ENCODE results near the gene DNAJC15.

Gene DNAJC15

GRCh38 chr13:43139921-43140320 is 116.5 kb downstream of the DNAJC15 start:
- TF ChIP-seq, protein P1, sequence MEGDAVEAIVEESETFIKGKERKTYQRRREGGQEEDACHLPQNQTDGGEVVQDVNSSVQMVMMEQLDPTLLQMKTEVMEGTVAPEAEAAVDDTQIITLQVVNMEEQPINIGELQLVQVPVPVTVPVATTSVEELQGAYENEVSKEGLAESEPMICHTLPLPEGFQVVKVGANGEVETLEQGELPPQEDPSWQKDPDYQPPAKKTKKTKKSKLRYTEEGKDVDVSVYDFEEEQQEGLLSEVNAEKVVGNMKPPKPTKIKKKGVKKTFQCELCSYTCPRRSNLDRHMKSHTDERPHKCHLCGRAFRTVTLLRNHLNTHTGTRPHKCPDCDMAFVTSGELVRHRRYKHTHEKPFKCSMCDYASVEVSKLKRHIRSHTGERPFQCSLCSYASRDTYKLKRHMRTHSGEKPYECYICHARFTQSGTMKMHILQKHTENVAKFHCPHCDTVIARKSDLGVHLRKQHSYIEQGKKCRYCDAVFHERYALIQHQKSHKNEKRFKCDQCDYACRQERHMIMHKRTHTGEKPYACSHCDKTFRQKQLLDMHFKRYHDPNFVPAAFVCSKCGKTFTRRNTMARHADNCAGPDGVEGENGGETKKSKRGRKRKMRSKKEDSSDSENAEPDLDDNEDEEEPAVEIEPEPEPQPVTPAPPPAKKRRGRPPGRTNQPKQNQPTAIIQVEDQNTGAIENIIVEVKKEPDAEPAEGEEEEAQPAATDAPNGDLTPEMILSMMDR (IDR thresholded peaks at IDR 0.05; ENCODE audit: insufficient read depth, low read depth, low read length, missing control alignments): no peak
- no peak overlapping the region for H3K4me3 ChIP-seq (ENCODE audit: low read depth, low read length)
- no peak for DNase-seq (ENCODE audit: low read depth)

DNA sequence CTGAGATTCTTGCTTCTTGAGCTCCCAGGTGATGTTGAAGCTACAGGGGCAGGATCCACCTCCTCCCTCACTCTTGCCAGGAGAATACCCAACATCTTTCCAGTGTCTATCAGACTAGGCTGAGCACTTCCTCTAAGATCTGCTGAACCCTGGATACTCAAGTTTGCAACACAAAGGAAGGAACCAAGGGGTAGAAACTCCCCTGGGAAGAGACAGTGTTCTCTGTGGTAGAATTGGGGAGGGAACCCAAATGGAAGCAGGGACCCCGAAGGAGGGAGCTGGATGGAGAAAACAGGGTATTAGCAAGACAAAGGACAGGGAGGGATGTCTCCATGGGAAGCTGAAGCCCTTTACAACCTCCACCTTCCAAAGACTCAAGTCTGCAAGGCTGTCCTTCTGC is 117.6 kb downstream of the DNAJC15 start:
- DNase-seq (ENCODE audit: low read depth): no peak
- no peak overlapping the region for H3K4me3 ChIP-seq (ENCODE audit: low read depth, low read length)
- TF ChIP-seq, protein P1 (IDR thresholded peaks at IDR 0.05; ENCODE audit: insufficient read depth, low read depth, low read length, missing control alignments): no peak

DNA sequence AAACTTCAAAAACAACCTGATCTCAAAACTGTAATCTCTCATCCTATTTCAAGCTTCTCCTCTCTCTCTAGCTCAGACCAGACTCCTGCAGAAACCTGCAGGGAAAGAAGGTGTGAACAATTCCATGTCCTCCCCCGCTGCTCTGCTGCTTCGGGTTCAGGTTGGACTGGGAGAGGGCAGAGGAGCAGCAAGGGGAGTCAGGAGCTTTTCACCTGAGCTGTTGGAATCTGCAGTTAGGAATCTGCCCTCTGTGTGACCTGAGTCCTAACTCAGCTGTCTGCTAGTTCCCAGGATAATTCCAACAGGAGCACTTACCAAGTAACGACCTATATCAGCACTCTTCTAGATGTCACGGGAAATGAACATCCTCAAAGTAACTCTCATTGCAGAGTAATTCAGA is 118.3 kb downstream of the DNAJC15 start:
- no peak overlapping the region for H3K4me3 ChIP-seq (ENCODE audit: low read depth, low read length)
- TF ChIP-seq, protein P1 (IDR thresholded peaks at IDR 0.05; ENCODE audit: insufficient read depth, low read depth, low read length, missing control alignments): no peak
- no peak for DNase-seq (ENCODE audit: low read depth)

- TF ChIP-seq, protein P1 (IDR thresholded peaks at IDR 0.05; ENCODE audit: insufficient read depth, low read depth, low read length, missing control alignments): no peak
- DNase-seq (ENCODE audit: low read depth): no peak
Observed at GRCh38 chr13:43143591-43143990, 120.2 kb downstream of the DNAJC15 start.

GRCh38 chr13:43145534-43146196 is 122.3 kb downstream of the DNAJC15 start:
- H3K4me3 ChIP-seq (ENCODE audit: low read depth, low read length): no peak overlapping the region
- TF ChIP-seq, protein P1 (IDR thresholded peaks at IDR 0.05; ENCODE audit: insufficient read depth, low read depth, low read length, missing control alignments): no peak
- no peak for DNase-seq (ENCODE audit: low read depth)

More at GRCh38 chr13:43143591-43143990, 120.2 kb downstream of the DNAJC15 start:
- H3K4me3 ChIP-seq (ENCODE audit: low read depth, low read length): no peak overlapping the region

DNA sequence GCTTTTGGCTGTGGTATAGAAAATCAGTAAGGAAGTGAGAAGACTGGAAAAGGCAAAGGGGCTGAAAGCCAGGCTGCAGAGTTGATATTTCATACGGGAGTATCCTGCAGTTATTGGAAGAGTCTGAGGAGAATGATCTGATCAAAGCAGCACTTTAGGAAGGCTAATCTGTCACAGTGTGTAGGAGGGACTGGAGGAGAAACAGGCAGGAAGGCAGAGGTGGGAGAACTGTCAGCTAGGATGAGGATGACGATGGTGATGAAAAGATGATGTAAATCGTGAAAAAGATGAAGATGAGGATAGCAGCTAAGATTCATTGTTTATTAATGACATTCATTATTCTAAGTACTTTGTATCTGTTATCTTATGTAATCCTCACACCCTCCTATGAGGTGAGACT is 123.0 kb downstream of the DNAJC15 start:
- no peak overlapping the region for H3K4me3 ChIP-seq (ENCODE audit: low read depth, low read length)
- no peak for DNase-seq (ENCODE audit: low read depth)
- TF ChIP-seq, protein P1 (IDR thresholded peaks at IDR 0.05; ENCODE audit: insufficient read depth, low read depth, low read length, missing control alignments): no peak
